CD4-positive, alpha-beta T cell treated with Interleukin-21 for 1 hour (primary cell): Measurements from ENCODE around the gene TBC1D7.
A peak's percentile ranks its signal among the peaks of the same experiment; 100 is the strongest.

ENCODE experiments used
- DNase-seq: peaks from one replicate; pipeline ENCODE4 v3.0.0-alpha.2; 2020

Gene TBC1D7

GRCh38 chr6:13318821-13319220 is 9.5 kb downstream of the TBC1D7 start:
- no peak for DNase-seq

- no peak for DNase-seq
These were observed 12.4 kb downstream of the TBC1D7 start for GRCh38 chr6:13315896-13316295.

- no peak for DNase-seq
These were observed 13.5 kb downstream of the TBC1D7 start for GRCh38 chr6:13314806-13315205.

- DNase-seq, result no peak
These were observed 17.2 kb downstream of the TBC1D7 start for GRCh38 chr6:13311155-13311554.

GRCh38 chr6:13308332-13308731 is 20.0 kb downstream of the TBC1D7 start:
- DNase-seq, result no peak

- no peak for DNase-seq
These were observed 20.8 kb downstream of the TBC1D7 start for GRCh38 chr6:13307508-13307995.

- no peak for DNase-seq
These were observed 22.5 kb downstream of the TBC1D7 start for GRCh38 chr6:13305791-13306190.

GRCh38 chr6:13305288-13305687 is 23.0 kb downstream of the TBC1D7 start:
- DNase-seq, result no peak

GRCh38 chr6:13304580-13305260 is 23.6 kb downstream of the TBC1D7 start:
- DNase-seq, result no peak

- no peak for DNase-seq
These were observed 24.2 kb downstream of the TBC1D7 start for GRCh38 chr6:13304101-13304500.

GRCh38 chr6:13303668-13304017 is 24.7 kb downstream of the TBC1D7 start:
- peak; percentile 34 for DNase-seq

GRCh38 chr6:13302751-13303667 is 25.3 kb downstream of the TBC1D7 start:
- DNase-seq, result peak; percentile 59

GRCh38 chr6:13302291-13302690 is 26.0 kb downstream of the TBC1D7 start:
- DNase-seq, result no peak

GRCh38 chr6:13300643-13301590 is 27.4 kb downstream of the TBC1D7 start:
- DNase-seq, result no peak

- no peak for DNase-seq
These were observed 28.4 kb downstream of the TBC1D7 start for GRCh38 chr6:13299918-13300317.

GRCh38 chr6:13299403-13299821 is 28.9 kb downstream of the TBC1D7 start:
- no peak for DNase-seq

- no peak for DNase-seq
These were observed 29.9 kb downstream of the TBC1D7 start for GRCh38 chr6:13298446-13298845.

GRCh38 chr6:13297391-13297790 is 30.9 kb downstream of the TBC1D7 start:
- DNase-seq, result no peak

- no peak for DNase-seq
These were observed 31.8 kb downstream of the TBC1D7 start for GRCh38 chr6:13296536-13296997.

- DNase-seq, result no peak
These were observed 32.8 kb downstream of the TBC1D7 start for GRCh38 chr6:13295576-13295975.

GRCh38 chr6:13294499-13295069 is 33.8 kb downstream of the TBC1D7 start:
- DNase-seq, result no peak

GRCh38 chr6:13292774-13293173 is 35.6 kb downstream of the TBC1D7 start:
- no peak for DNase-seq
